Thyroid gland (tissue), 4 donors: ENCODE data around the gene LAMTOR4. TPM values are rescaled to one million over a fixed set of nuclear protein-coding genes. Genes with fewer than 3 reads are reported as not detected.
"Not testable (repeated sequence)": the region's sequence is repeated elsewhere in the genome, so short reads cannot be mapped to it uniquely, and the experiment has no call there.

ENCODE experiments used
- DNase-seq, 2 donors: peaks; one replicate each; pipeline ENCODE4 v3.0.0-alpha.2; 2019
- H3K27ac ChIP-seq, 3 donors: fragments of 200-600 bp; sonication (generic); 1 replicate in 2 of 3; 2 replicates in 1 of 3; pipeline ENCODE4 v1.5.1; 2016 to 2019; ENCODE audit warnings: mild to moderate bottlenecking in 1 of 3, moderate library complexity in 1 of 3
- H3K27me3 ChIP-seq: fragments of 200-600 bp; sonication (generic); one replicate; pipeline ENCODE4 v1.5.1; 2019
- H3K36me3 ChIP-seq, 2 donors: fragments of 200-600 bp; sonication (generic); one replicate each; pipeline ENCODE4 v1.5.1; 2016 to 2019
- H3K4me1 ChIP-seq, 2 donors: fragments of 200-600 bp; sonication (generic); one replicate each; pipeline ENCODE4 v1.5.1; 2017 to 2019
- H3K4me3 ChIP-seq, 3 donors: fragments of 200-600 bp; sonication (generic); replicated peaks in 1 of 3; 1 replicate in 2 of 3; 2 replicates in 1 of 3; pipeline ENCODE4 v1.5.1; 2016; ENCODE audit warnings: mild to moderate bottlenecking in 1 of 3
- H3K9me3 ChIP-seq: fragments of 200-600 bp; sonication (generic); one replicate; pipeline ENCODE4 v1.5.1; 2017
- POLR2A ChIP-seq, 2 donors: fragments of 450-650 bp; IDR thresholded peaks; one replicate each; pipeline ENCODE4 v1.6.1; 2017; ENCODE audit warnings: antibody characterized with exemption in 2 of 2, mild to moderate bottlenecking in 2 of 2, moderate library complexity in 1 of 2
- WGBS, 2 donors: methylation state at CpG; one replicate each; pipeline ENCODE4 v1.1.5; 2017; 5-methylcytosine and 5-hydroxymethylcytosine counted together
- intact Hi-C: fragments of 100-400 bp; cut with DNase I; formaldehyde crosslinking; loops from one replicate; pipeline ENCODE4 v1.15.1; 2023
- total RNA-seq, 4 donors: library from RNA; depleted of rRNA; stranded (reverse); fragments of >200 nt; gene quantifications; one replicate each; pipeline ENCODE4 v1.2.3, GENCODE V29; 2016
- TF ChIP-seq, protein P1 (sequence below), 6 experiments: fragments of 200-600 bp in 3 of 6; fragments of 450-650 bp in 3 of 6; sonication (generic) in 3 of 6; IDR thresholded peaks; one replicate each; pipeline ENCODE4 v1.5.1; 2016 to 2019; ENCODE audit warnings: antibody characterized with exemption in 6 of 6, mild to moderate bottlenecking in 2 of 6, inconsistent platforms in 1 of 6, moderate library complexity in 1 of 6

LAMTOR4 gene
- total RNA-seq, 4 donors from 2014 or later, result 69.7 to 264 (median 204) TPM

DNA sequence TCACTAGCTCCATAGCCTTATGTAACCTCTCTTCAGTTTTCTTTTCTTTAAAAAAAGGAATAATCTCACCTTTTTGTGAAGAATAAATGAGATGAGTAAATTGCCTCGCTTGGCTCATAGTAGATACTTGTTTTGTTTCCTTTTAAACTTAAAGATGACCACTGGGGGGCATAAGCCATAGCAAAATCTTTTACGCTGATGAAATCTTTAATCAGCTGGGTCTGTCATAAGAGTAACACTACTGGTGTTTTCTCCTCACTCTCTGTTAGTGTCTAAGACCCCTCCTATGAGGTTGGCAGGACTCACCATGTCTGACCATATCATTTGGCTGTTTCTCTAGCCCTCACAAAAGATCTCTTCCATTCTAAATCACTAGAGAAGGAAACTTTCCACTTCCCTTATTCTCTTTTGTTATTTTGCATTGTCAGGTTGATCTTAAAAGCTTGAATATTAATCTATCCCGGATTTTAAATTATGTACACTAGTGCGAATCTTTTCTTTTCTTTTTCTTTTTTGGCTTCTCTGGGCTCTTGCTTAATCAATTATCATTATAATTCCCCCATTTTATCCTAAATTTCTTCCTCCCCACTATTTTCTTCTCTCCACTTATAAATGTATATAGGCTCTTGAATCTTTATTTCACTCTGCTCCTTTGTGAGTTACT, 41.5 kb downstream of the LAMTOR4 start:
- TF ChIP-seq, protein P1, sequence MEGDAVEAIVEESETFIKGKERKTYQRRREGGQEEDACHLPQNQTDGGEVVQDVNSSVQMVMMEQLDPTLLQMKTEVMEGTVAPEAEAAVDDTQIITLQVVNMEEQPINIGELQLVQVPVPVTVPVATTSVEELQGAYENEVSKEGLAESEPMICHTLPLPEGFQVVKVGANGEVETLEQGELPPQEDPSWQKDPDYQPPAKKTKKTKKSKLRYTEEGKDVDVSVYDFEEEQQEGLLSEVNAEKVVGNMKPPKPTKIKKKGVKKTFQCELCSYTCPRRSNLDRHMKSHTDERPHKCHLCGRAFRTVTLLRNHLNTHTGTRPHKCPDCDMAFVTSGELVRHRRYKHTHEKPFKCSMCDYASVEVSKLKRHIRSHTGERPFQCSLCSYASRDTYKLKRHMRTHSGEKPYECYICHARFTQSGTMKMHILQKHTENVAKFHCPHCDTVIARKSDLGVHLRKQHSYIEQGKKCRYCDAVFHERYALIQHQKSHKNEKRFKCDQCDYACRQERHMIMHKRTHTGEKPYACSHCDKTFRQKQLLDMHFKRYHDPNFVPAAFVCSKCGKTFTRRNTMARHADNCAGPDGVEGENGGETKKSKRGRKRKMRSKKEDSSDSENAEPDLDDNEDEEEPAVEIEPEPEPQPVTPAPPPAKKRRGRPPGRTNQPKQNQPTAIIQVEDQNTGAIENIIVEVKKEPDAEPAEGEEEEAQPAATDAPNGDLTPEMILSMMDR (IDR thresholded peaks at IDR 0.05), result peak in 2 of 6 experiments; percentile 6 to 18
- no peak for TF ChIP-seq POLR2A (IDR thresholded peaks at IDR 0.05)
- no peak overlapping the region for H3K4me3 ChIP-seq
- intact Hi-C loops, result no loop called here
- DNase-seq, result no peak
- WGBS, 2 donors, result 69 to 75% methylated on average over 4 of the region's 4 CpGs
- H3K4me1 ChIP-seq, result peaks cover 0 to 15% of the 10 kb centered on the region in 2 donors
- H3K27ac ChIP-seq, result no peak overlapping the region
- H3K36me3 ChIP-seq, result no peaks in the 10 kb centered on the region
- H3K27me3 ChIP-seq, result no peaks in the 10 kb centered on the region
- H3K9me3 ChIP-seq, result no peaks in the 10 kb centered on the region

DNA sequence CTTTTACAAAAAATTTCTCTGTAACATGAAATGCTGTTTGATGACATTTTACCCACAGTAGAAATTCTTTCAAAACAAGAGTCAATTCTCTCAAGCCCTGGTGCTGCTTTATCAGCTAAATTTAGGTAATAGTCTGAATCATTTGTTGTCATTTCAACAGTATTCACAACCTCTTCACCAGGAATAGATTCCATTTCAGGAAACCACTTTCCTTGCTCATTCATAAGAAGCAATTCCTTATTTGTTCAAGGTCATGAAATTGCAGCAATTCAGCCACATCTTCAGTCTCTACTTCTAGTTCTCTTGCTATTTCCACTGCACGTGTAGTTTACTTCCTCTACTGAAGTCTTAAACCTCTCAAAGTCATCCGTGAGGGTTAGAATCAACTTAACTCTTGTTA, 43.1 kb downstream of the LAMTOR4 start:
- no peaks in the 10 kb centered on the region for H3K36me3 ChIP-seq
- peaks cover 0 to 15% of the 10 kb centered on the region in 2 donors for H3K4me1 ChIP-seq
- no peak for DNase-seq
- no peaks in the 10 kb centered on the region for H3K27me3 ChIP-seq
- no peak overlapping the region for H3K4me3 ChIP-seq
- WGBS, 2 donors, result 29% methylated on average over 2 of the region's 2 CpGs
- no peaks in the 10 kb centered on the region for H3K9me3 ChIP-seq
- intact Hi-C loops, result no loop called here
- H3K27ac ChIP-seq, result peak overlapping the region in 1 of 3 donors; percentile 68
- TF ChIP-seq, protein P1 (IDR thresholded peaks at IDR 0.05), result no peak
- TF ChIP-seq POLR2A (IDR thresholded peaks at IDR 0.05), result no peak

DNA sequence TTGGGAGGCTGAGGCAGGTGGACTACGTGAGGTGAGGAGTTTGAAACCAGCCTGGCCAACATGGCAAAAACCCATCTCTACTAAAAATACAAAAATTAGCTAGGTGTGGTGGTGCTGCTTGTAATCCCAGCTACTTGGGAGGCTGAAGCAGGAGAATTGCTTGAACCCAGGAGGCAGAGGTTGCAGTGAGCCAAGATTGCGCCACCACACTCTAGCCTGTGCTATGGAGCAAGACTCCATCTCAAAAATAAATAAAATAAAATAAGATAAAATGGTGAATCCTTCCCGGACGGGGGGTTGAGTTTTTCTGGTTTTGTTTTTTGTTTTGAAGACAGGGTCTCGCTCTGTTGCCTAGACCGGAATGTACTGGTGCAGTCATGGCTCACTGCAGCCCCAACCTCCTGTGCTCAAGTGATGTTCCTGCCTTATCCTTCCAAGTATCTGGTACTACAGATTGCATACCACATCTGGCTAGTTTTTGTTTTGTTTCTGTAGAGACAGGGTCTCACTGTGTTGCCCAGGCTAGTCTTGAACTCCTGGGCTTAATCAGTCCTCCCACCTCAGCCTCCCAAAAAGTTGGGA, 43.7 kb downstream of the LAMTOR4 start:
- 71 to 81% methylated on average over 6 of the region's 6 CpGs for WGBS, 2 donors
- Histone ChIP-seq H3K4me1 (peaks cover 0 to 15% of the 10 kb centered on the region in 2 donors), H3K27ac (peak overlapping the region in 1 of 3 donors; percentile 68)
- H3K9me3 ChIP-seq, H3K4me3 ChIP-seq, intact Hi-C loops, H3K36me3 ChIP-seq, H3K27me3 ChIP-seq: not testable (repeated sequence)
- DNase-seq, result peak in 1 of 2 donors; percentile 29

DNA sequence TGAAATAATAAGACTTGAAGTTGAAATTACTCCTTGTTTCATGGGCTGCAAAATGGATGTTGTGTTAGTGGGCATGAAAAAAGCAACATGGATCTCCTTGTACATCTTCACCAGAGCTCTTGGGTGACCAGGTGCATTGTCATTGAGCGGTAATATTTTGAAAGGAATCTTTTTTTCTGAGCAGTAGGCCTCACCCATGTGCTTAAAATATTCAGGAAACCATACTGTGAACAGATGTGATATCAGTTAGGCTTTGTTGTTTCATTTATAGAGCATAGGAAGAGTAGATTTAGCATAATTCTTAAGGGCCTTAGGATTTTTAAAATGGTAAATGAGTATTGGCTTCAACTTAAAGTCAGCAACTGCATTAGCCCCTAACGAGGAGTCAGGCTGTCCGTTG, 44.3 kb downstream of the LAMTOR4 start:
- no peaks in the 10 kb centered on the region for H3K9me3 ChIP-seq
- WGBS, 2 donors, result 77 to 98% methylated on average over 3 of the region's 3 CpGs
- DNase-seq, result no peak

DNA sequence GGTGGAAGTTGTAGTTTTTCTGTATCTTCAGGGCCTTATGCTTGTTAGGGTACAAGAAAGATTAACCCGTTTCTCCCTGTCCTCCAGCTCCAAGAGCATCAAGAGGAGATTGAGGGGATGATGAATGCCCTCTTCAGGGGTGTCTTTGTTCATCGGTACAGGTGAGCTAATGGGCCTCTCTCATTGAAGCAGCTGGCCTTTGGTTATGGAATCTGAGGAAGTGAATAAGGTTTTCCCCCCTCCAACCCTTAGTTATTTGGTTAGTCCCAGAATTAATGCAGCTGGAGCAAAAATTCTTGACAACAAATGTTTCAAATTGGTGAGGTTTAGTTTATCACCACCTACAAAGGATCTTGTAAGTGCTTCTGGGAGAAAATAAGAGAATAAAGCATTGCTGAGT, 46.5 kb downstream of the LAMTOR4 start:
- WGBS, 2 donors, result 75 to 82% methylated on average over 2 of the region's 2 CpGs
- intact Hi-C loops, result no loop called here

More for the DNA sequence above, 44.3 kb downstream of the LAMTOR4 start:
- Histone ChIP-seq H3K36me3 (no peaks in the 10 kb centered on the region), H3K4me3 (no peak overlapping the region), H3K27me3 (no peaks in the 10 kb centered on the region), H3K27ac (no peak overlapping the region), H3K4me1 (peaks cover 0 to 15% of the 10 kb centered on the region in 2 donors)
- intact Hi-C loops, result no loop called here
- TF ChIP-seq POLR2A (IDR thresholded peaks at IDR 0.05), result no peak
- TF ChIP-seq, protein P1 (IDR thresholded peaks at IDR 0.05), result no peak

DNA sequence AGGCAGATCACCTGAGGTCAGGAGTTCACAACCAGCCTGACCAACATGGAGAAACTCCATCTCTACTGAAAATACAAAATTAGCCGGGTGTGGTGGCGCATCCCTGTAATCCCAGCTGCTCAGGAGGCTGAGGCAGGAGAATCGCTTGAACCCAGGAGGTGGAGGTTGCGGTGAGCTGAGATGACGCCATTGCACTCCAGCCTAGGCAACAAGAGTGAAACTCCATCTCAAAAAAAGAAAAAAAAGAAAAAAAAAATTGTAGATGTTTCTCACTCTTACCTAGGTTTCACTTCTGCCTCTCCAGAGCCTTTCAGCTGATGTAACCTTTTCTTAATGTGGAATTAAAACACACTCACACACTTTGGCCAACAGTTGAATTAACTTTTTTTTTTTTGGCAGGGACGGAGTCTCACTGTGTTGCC, 47.2 kb downstream of the LAMTOR4 start:
- peaks cover 0 to 15% of the 10 kb centered on the region in 2 donors for H3K4me1 ChIP-seq
- H3K36me3 ChIP-seq, H3K4me3 ChIP-seq, H3K27ac ChIP-seq, H3K27me3 ChIP-seq, intact Hi-C loops, DNase-seq, H3K9me3 ChIP-seq: not testable (repeated sequence)
- WGBS, 2 donors, result 97 to 98% methylated on average over 6 of the region's 6 CpGs

More for the DNA sequence above, 46.5 kb downstream of the LAMTOR4 start:
- no peak overlapping the region for H3K4me3 ChIP-seq
- H3K4me1 ChIP-seq, result peaks cover 0 to 15% of the 10 kb centered on the region in 2 donors
- TF ChIP-seq, protein P1 (IDR thresholded peaks at IDR 0.05), result no peak
- no peak for TF ChIP-seq POLR2A (IDR thresholded peaks at IDR 0.05)
- no peaks in the 10 kb centered on the region for H3K9me3 ChIP-seq
- no peaks in the 10 kb centered on the region for H3K36me3 ChIP-seq
- no peak overlapping the region for H3K27ac ChIP-seq
- no peak for DNase-seq
- no peaks in the 10 kb centered on the region for H3K27me3 ChIP-seq
